Measurements from ENCODE around the gene PSMD13.
"Not testable (repeated sequence)": the region's sequence is repeated elsewhere in the genome, so short reads cannot be mapped to it uniquely, and the experiment has no call there.

PSMD13 gene

GRCh38 chr11:252666-253065, 15.9 kb downstream of the PSMD13 start:
- DNase-seq = no peak

- no peak for DNase-seq
These were observed 16.5 kb downstream of the PSMD13 start for GRCh38 chr11:253160-253885.

DNA sequence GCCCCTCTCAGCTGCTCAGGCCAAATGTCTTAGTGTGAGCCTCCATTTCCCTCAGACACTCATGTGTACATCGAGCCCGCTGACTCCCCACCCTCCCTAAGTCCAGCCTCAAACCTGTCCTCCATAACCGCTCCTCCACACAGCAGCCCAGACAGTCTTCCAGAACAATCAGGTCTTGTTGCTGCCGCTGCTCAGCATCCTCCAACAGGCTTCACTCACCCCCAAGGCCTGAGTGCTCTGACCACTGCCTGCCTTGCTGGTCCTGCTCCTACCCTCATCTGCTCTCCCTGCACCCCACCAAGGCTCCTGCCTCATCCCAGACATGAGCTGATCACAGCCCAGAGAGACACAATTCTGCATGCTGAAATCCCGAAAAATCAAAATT, 17.1 kb downstream of the PSMD13 start:
- no peak for DNase-seq

DNA sequence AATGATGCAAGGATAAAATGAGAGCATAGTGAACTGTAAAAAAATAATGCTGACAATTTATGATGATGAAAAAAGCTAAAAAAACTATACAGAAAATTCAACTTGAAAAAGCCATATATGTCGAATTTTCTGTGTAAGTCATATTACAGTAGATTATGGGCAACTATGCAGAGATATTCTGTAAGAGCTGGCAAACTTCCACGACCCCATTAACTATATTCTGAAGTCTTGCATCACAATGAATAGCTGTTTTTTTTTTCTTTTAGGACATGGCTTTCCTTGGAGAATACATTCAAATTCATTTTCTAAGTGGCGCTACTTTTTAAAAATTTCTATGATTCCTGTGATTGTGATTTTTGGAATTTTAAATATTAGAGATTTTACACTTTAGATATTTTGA, 18.4 kb downstream of the PSMD13 start:
- DNase-seq = no peak

- DNase-seq = no peak
These were observed 19.0 kb downstream of the PSMD13 start for GRCh38 chr11:255816-256215.

DNA sequence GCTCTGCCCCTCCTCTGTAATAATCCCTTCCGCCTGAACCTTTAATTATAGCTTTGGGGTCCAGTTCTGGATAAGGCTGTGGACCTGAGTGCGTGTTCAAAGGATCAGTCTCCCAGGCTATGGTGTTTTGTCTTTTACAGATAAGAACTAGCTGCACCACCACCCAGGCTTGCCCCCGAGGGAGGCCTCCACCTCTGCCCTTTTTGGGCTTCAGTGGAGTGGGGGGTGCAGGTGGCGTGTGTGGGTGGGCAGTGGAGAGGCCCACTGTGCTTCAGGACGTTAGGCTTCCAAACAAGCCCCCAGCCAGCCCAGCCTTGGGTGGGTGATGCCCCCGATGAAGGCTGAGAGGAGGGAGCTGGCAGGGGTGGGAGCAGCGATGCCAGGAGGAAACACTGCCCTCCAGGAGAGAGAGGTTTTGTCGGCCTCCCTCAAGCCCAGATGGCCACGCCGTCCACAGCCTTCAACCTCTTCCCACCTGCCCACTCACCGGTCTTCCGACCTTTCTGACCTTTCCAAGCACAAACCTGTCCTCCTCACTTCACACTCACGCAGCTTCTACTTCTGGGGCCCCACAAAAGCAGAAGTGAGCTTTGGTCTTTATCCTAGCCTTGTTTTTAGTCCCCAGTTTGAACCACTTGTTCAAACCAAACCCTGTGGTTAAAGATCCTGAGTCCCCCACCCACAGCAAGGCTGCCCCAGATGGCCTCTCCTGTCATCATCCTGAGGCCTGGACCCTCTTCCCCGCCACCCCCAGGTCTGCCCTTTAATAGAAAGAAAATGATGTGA, 20.4 kb downstream of the PSMD13 start:
- no peak for DNase-seq

GRCh38 chr11:257766-258493, 21.2 kb downstream of the PSMD13 start:
- DNase-seq = no peak

GRCh38 chr11:259413-259812, 22.6 kb downstream of the PSMD13 start:
- DNase-seq = no peak

DNA sequence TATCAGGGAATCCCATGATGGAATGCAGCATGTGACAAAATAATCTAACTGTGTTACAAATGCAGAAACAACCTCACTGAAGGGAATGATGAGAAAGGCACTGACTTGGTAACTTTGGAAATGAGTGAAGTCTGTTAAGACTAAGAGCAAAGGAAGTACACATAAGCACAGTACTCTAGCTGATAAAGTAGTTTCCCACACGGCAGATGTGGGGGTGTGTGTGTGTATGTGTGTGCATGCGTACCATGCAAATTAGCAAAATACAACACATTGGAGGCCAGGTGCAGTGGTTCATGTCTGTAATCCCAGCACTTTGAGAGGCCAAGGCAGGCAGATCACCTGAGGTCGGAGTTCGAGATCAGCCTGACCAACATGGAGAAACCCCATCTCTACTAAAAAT, 24.8 kb downstream of the PSMD13 start:
- DNase-seq = no peak

GRCh38 chr11:266676-267439, 30.1 kb downstream of the PSMD13 start:
- DNase-seq = no peak

DNA sequence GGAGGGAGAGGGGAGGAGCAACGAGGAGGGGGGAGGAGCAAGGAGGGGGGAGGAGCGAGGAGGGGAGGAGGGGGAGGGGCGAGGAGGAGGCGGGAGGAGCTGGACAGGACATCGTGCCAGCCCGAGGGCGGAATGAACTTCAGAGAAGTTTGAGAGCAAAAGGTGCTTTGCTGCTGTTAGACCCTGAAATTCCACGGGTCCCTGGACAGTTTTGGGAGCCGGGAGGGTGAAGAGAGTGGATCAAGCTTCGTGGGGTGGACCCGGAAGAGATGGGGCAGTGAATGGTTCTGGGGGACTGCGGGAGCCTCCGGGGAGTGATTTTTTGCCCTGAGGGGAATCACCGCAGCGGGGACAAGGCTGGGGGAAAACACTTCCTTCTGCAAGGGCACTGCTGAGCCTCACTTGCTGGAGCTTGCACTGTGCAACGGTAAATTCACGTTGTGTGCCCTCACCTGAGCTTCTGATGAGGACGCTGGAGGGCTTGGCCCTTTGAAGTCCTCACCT, 30.8 kb downstream of the PSMD13 start:
- no peak for DNase-seq

DNA sequence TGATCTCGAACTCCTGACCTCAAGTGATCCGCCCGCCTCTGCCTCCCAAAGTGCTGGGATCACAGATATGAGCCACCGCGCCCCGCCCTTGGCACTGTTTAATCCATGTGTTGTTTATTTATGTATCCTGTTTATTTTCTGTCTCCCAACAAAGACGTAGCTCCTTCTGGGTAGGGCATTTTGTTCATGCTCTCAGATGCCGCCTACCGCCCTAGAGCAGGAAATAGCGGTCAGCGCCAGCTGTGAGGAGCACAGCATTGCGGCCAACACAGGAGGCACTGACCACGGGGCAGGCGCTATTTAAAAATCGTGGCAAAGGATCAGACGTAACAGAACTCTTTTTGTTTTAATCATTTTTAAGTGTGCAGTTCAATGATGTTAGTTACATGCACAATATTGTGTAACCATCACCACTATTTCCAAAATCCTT, 32.0 kb downstream of the PSMD13 start:
- not testable (repeated sequence) for DNase-seq

DNA sequence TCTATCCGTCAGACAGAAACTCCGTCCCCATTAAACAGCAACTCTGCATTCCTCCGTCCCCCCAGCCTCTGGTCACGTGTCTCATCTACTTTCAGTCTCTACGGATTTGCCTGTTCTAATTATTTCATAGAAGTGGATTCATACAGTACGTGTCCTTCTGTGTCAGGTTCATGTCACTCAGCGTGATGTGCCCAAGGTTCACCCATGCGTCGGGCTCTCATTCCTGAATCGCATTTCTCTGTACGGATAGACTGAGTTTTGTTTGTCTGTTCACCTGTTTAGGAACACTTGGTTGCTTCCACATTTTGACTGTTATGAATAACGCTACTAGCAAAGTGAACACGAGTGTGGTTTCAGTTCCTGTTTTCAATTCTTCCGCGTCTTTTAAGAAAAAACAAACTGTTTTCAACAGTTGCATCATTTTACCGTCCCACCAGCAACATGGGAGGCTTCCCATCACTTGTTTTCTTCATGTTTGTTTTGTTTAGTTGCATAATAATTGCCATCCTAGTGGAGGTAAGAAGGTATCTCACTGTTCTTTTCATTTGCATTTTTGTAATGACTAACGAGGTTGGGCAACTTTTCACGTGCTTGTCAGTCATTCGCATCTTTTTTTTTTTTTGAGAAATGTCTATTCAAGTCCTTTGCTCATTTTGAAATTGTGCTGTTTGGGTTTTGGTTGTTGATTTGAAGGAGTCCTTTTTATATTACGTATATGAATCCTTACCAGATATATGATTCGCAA, 32.5 kb downstream of the PSMD13 start:
- DNase-seq = no peak

GRCh38 chr11:270451-271318, 33.9 kb downstream of the PSMD13 start:
- DNase-seq = no peak

DNA sequence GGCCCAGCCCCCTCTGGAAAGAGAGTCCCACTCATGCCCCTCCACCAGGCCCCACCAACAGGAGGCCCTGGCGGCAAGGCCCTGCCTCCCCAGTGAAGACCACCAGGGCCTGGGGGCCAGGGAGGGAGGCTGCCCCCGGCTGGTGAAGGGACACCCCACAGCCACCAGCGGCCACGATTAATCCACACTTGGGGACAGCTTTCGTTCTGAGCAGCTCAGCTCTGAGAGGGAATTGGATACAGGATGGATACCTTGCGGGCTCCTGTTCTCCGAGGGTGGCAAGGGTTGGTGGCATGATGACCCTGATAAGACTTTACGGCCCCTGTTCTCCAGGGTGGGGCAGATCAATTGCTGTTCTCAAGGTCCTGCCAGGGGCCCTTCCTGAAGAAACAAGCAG, 34.5 kb downstream of the PSMD13 start:
- DNase-seq = no peak

- DNase-seq = no peak
These were observed 35.6 kb downstream of the PSMD13 start for GRCh38 chr11:272195-272930.

DNA sequence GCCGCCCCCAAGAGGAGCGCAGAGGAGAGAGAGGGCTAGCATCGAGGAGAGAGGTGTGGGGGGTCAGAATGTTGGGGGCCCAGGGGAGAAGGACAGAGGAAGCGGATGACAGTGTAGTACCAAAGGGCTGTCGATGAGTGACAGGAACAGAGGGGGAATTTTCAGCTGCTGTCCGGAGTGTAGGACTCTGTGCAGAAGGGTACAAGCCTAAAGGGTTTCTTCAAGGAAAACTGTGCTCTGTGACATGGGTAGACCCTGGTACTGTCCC, 36.1 kb downstream of the PSMD13 start:
- DNase-seq = no peak

DNA sequence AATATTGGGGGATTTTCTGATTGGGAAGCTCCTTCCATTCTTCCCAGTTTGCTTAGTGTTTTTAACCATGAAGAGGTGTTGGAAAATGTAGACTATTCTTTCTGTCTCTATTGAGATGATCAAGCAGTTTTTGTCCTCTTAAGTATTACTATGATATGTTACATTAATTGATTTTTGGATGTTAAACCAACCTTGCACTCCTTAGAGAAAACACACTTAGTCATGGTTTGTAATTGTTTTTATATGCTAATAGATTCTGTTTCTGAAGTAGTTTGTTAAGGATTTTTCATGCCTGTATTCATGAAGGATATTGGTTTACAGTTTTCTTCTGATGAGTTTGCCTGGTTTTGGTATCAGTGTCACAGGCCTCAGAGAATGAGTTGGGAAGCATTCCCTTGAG, 39.4 kb downstream of the PSMD13 start:
- DNase-seq = no peak

DNA sequence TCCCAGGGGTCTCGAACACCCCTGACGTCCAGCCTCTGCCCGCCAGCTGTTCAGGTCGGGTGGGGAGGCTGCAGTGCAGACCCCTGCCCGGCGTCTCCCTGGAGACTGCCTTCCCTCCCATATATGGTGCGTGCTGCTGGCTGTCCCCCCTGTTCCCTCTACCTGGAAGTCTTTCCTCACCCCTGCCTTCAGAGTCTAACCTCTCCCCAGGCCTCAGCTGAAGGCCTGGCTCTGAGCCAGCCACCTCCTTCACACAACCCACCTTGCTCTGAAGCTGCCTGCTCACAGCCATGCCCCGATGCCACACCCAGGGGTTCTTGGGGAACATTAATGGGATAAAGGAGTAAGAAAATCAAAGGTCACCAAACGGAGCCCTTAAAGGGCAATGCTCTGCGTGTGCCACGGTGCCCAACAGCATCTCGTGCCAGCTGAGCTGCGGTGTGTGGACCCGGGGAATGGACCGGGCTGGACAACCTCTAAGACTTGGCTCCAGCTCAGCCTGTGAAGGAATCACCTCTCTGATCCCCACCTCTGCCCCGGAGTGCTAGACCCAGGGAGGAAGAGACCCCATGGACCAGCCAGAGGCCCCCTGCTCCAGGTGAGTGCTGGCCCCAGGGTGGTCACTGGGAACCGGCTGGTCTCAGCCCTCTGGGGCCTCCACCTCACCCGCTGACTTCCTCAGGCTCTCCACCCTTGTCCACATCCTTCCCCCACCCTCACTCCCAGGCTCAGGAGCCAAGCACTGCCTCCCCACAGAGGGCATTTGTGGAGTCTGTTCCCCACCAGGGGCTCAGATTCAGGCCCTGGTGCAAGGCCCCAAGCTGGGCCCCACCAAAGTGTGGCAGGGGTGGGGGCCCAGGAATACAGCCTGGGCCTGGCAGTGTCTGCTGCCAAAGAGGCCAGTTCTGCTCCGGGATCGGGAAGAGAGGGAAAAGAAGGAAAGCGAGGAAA, 41.5 kb downstream of the PSMD13 start, which contains the start of gene NLRP6:
Gene NLRP6, plus strand, starts transcription at position 407 of the 951 bp plus-strand sequence. Its CDS starts 163 bp downstream, at position 570.
- no peak for DNase-seq

Data from NCI-H1105 treated with DMSO at 0.1 percent for 48 hours (cell line).